Endothelial cell (in vitro differentiated cells): ENCODE measurements around the gene FERMT3. TPM values are rescaled to one million over a fixed set of nuclear protein-coding genes. Genes with fewer than 3 reads are reported as not detected.

Source experiments
- DNase-seq: peaks from one replicate; pipeline ENCODE4 v3.0.0; 2021; ENCODE audit warnings: low spot score
- H3K27ac Mint-ChIP-seq: one replicate; pipeline ENCODE4 v1.8.0; 2021; ENCODE audit warnings: mixed read lengths, inconsistent platforms; ENCODE audit not compliant: unreplicated experiment
- H3K27me3 Mint-ChIP-seq: one replicate; pipeline ENCODE4 v1.8.0; 2021; ENCODE audit warnings: mild to moderate bottlenecking, moderate library complexity, mixed read lengths, inconsistent platforms; ENCODE audit not compliant: unreplicated experiment
- H3K36me3 Mint-ChIP-seq: one replicate; pipeline ENCODE4 v1.8.0; 2021; ENCODE audit warnings: mild to moderate bottlenecking, low read depth, mixed read lengths, inconsistent platforms; ENCODE audit not compliant: unreplicated experiment
- H3K4me1 Mint-ChIP-seq: one replicate; pipeline ENCODE4 v1.8.0; 2021; ENCODE audit warnings: mild to moderate bottlenecking, mixed read lengths, inconsistent platforms; ENCODE audit not compliant: unreplicated experiment
- H3K4me3 Mint-ChIP-seq: one replicate; pipeline ENCODE4 v1.8.0; 2021; ENCODE audit warnings: mild to moderate bottlenecking, mixed read lengths, inconsistent platforms; ENCODE audit not compliant: unreplicated experiment
- H3K9me3 Mint-ChIP-seq: one replicate; pipeline ENCODE4 v1.8.0; 2021; ENCODE audit warnings: mixed read lengths, inconsistent platforms; ENCODE audit not compliant: unreplicated experiment
- total RNA-seq: library from RNA; stranded (reverse); fragmentation: NEBNext Ultra II Directional; extraction: Animal tissue kit (Norgen Biotek cat#: 25700); gene quantifications from one replicate; pipeline ENCODE4 v1.2.1, GENCODE V29; 2021; ENCODE audit not compliant: unreplicated experiment
- TF ChIP-seq, protein P1 (sequence below): fragments of 200-600 bp; sonication (generic); IDR thresholded peaks from one replicate; pipeline ENCODE4 v1.5.0; 2021; ENCODE audit warnings: antibody characterized with exemption; ENCODE audit not compliant: unreplicated experiment

FERMT3 gene
- total RNA-seq, 1 donor from 2014 or later = 6.2 TPM

DNA sequence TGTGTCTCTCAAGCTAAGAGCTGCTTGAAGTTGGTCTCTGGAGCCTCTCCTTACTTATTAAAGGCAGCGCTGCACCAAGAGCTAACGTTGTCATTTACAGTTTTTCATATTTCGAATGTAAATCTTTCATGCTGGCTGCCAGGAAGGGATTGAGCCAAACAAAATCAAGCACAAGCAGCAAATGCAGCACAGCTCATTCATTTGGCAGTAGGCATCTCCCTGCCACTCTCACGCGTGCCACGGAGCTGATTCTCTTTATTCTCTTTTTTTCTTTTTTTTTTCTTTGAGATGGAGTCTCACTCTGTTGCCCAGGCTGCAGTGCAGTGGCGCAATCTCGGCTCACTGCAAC lies 26.4 kb downstream of the FERMT3 start:
- H3K4me1 Mint-ChIP-seq = peaks cover 3% of the 10 kb centered on the region
- peaks cover 20% of the 10 kb centered on the region for H3K27me3 Mint-ChIP-seq
- DNase-seq = no peak
- peak overlapping the region; percentile 59 for H3K4me3 Mint-ChIP-seq
- H3K27ac Mint-ChIP-seq = no peak overlapping the region
- no peaks in the 10 kb centered on the region for H3K9me3 Mint-ChIP-seq
- peaks cover 5% of the 10 kb centered on the region for H3K36me3 Mint-ChIP-seq
- TF ChIP-seq, protein P1, sequence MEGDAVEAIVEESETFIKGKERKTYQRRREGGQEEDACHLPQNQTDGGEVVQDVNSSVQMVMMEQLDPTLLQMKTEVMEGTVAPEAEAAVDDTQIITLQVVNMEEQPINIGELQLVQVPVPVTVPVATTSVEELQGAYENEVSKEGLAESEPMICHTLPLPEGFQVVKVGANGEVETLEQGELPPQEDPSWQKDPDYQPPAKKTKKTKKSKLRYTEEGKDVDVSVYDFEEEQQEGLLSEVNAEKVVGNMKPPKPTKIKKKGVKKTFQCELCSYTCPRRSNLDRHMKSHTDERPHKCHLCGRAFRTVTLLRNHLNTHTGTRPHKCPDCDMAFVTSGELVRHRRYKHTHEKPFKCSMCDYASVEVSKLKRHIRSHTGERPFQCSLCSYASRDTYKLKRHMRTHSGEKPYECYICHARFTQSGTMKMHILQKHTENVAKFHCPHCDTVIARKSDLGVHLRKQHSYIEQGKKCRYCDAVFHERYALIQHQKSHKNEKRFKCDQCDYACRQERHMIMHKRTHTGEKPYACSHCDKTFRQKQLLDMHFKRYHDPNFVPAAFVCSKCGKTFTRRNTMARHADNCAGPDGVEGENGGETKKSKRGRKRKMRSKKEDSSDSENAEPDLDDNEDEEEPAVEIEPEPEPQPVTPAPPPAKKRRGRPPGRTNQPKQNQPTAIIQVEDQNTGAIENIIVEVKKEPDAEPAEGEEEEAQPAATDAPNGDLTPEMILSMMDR = no peak

DNA sequence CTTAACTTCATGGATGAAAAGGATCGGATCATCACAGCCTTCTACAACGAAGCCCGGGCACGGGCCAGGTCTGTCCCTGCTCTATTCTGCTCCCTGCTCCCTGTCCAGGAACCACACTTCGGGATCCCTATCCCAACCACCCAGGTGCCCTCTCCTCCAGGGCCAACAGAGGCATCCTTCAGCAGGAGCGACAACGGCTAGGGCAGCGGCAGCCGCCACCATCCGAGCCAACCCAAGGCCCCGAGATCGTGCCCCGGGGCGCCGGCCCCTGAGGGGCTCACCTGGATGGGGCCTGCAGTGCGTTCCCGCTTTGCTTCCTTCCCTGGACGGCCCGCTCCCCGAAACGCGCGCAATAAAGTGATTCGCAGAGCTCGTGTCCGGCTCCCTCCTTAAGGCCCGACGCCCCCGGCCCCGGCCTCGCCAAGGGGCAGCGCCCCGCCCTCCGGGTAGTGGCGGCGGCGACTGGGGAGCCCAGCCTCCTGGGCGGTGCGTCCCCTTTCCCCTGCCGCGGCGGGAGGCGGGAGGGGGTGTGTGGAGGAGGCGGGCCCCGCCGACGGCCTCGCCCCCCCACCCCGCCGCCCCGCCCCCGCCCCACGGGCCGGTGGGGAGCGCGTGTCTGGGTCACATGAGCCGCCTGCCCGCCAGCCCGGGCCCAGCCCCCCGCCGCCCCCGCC lies 27.5 kb downstream of the FERMT3 start, which contains the start of gene VEGFB:
Gene VEGFB, plus strand, starts transcription at position 672 of the 674 bp plus-strand sequence. CDS start 250 bp downstream, outside the sequence.
- Mint-ChIP-seq H3K27me3 (peaks cover 17% of the 10 kb centered on the region), H3K36me3 (peaks cover 5% of the 10 kb centered on the region), H3K27ac (no peak within 1 kb of the TSS), H3K4me3 (peak within 1 kb of the TSS; percentile 83), H3K4me1 (peaks cover 7% of the 10 kb centered on the region), H3K9me3 (no peaks in the 10 kb centered on the region)
- no peak for DNase-seq
- TF ChIP-seq, protein P1 = no peak

DNA sequence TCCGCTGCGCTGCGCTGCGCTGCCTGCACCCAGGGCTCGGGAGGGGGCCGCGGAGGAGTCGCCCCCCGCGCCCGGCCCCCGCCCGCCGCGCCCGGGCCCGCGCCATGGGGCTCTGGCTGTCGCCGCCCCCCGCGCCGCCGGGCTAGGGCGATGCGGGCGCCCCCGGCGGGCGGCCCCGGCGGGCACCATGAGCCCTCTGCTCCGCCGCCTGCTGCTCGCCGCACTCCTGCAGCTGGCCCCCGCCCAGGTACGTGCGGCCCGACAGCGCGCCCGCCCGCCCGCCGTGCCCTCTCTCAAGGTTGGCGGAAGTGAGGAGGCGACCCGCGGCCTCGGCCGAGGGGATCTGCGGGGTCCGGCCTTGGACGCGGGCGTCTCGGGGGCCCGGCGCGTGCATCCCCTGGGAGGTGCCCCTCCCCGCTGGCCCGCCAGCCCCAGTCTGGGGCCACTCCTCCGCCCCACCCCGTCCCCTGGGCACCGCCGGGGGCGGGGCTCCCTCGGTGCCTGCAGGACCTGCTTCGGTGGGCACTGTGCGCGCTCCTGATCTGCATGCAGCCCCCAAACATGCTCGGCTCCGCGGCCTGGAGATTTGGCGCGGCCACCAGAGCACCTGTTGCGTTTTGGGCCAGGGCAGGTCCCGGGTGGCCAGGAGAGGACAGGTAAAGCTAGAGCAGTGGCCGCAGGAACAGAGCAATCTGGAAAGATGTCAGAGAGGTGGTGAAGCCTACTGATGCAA lies 28.3 kb downstream of the FERMT3 start:
- peaks cover 5% of the 10 kb centered on the region for H3K36me3 Mint-ChIP-seq
- TF ChIP-seq, protein P1 = no peak
- no peaks in the 10 kb centered on the region for H3K9me3 Mint-ChIP-seq
- peaks cover 7% of the 10 kb centered on the region for H3K4me1 Mint-ChIP-seq
- no peak for DNase-seq
- H3K27ac Mint-ChIP-seq = no peak overlapping the region
- peak overlapping the region; percentile 83 for H3K4me3 Mint-ChIP-seq
- H3K27me3 Mint-ChIP-seq = peaks cover 21% of the 10 kb centered on the region

DNA sequence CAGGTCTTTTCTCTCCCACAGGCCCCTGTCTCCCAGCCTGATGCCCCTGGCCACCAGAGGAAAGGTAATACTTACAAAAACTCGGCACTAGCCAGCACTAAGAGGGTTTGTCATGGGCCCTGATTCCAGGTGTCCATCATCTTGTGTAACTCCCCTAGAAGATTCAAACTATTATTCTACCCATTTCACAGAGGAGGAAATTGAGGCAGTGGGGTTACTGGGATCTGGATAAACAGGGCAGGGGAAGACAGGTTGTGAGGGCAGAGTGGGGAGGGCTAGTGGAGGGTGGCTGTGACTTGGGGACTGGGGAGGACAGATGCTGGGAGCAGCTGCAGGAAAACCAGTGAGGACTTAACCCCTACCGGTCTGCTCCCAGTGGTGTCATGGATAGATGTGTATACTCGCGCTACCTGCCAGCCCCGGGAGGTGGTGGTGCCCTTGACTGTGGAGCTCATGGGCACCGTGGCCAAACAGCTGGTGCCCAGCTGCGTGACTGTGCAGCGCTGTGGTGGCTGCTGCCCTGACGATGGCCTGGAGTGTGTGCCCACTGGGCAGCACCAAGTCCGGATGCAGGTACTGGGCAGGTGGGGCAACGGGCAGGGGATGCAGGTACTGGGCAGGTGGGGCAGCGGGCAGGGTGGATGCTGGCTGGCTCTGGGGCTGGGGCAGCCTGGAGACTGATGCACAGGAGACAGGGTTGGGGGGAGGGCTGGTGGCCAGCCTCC lies 29.1 kb downstream of the FERMT3 start:
- Mint-ChIP-seq H3K36me3 (peaks cover 5% of the 10 kb centered on the region), H3K27me3 (peaks cover 25% of the 10 kb centered on the region), H3K9me3 (no peaks in the 10 kb centered on the region), H3K4me3 (peak overlapping the region; percentile 83), H3K4me1 (peaks cover 11% of the 10 kb centered on the region), H3K27ac (no peak overlapping the region)
- no peak for DNase-seq
- TF ChIP-seq, protein P1 = no peak
